ENCODE data around the gene INO80E. TPM values are rescaled to one million over a fixed set of nuclear protein-coding genes. Genes with fewer than 3 reads are reported as not detected.

The INO80E gene
- total and polyA plus RNA-seq, 2 donors (not counting 1 experiment from before 2014, with no cell fraction given), result 103 to 113 TPM

- H3K27me3 Mint-ChIP-seq, result no peaks in the 10 kb centered on the region
- Histone ChIP-seq H3K4me2 (replicated peaks; ENCODE audit: low read depth, low read length, poor library complexity, severe bottlenecking) (peak within 1 kb of the TSS; percentile 98), H3K4me1 (ENCODE audit: control insufficient read depth in 2 of 2, insufficient read depth in 2 of 2, low read length in 2 of 2) (peaks cover 31 to 38% of the 10 kb centered on the region in 2 donors), H3K27ac (ENCODE audit: low read length in 2 of 2) (peak within 1 kb of the TSS; percentile 73 to 79), H3K9me3 (ENCODE audit: control extremely low read depth in 1 of 3, control insufficient read depth in 2 of 3, insufficient read depth in 1 of 3, low read length in 2 of 3) (no peaks in the 10 kb centered on the region), H3K9ac (ENCODE audit: low read length) (peak within 1 kb of the TSS; percentile 90), H4K20me1 (ENCODE audit: control insufficient read depth, insufficient read depth, low read length, poor library complexity, severe bottlenecking) (peaks cover 16% of the 10 kb centered on the region), H2AFZ (ENCODE audit: insufficient read depth, low read depth, low read length, poor library complexity, severe bottlenecking) (peak within 1 kb of the TSS; percentile 99), H3K4me3 (ENCODE audit: control extremely low read depth in 1 of 5, extremely low read depth in 1 of 5, insufficient read depth in 1 of 5, low read depth in 2 of 5, low read length in 4 of 5) (peak within 1 kb of the TSS; percentile 79 to 100 (median 99)), H3K79me2 (ENCODE audit: control insufficient read depth, insufficient read depth, low read length) (peaks cover 41% of the 10 kb centered on the region), H3K27me3 (replicated peaks in 1 of 4; ENCODE audit: control extremely low read depth in 1 of 4, control insufficient read depth in 3 of 4, insufficient read depth in 4 of 4, low read length in 3 of 4) (no peaks in the 10 kb centered on the region), H3K36me3 (replicated peaks in 1 of 2; ENCODE audit: control extremely low read depth in 1 of 2, control insufficient read depth in 1 of 2, extremely low read depth in 1 of 2, insufficient read depth in 2 of 2, low read length in 1 of 2) (peaks cover 2 to 14% of the 10 kb centered on the region in 2 experiments)
- peak within 1 kb of the TSS; percentile 94 for H3K27ac Mint-ChIP-seq
- no peaks in the 10 kb centered on the region for H3K9me3 Mint-ChIP-seq (ENCODE audit: insufficient read depth)
- ChIA-PET POLR2A (interaction anchor here (0.6 to 1.5 kb wide), 9 partner anchors 12 to 775 kb away, joined by 3 to 16 read pairs (median 4); partner anchors contain the start of genes HIRIP3, KCTD13, TBX6 and TMEM219), CTCF (interaction anchor here (0.7 to 2.0 kb wide), 10 partner anchors 10 to 227 kb away, joined by 3 to 14 read pairs (median 4); partner anchors contain the start of genes KCTD13 and TMEM219)
- peak; percentile 98 for DNase-seq
- no peak for TF ChIP-seq CTCF (IDR thresholded peaks at IDR 0.05)
- TF ChIP-seq EZH2 (IDR thresholded peaks at IDR 0.05; ENCODE audit: borderline replicate concordance, insufficient read depth, low read depth, low read length, poor library complexity, severe bottlenecking), result no peak
- H3K4me1 Mint-ChIP-seq, result peaks cover 36% of the 10 kb centered on the region
- peak within 1 kb of the TSS; percentile 95 for H3K4me3 Mint-ChIP-seq
- 5% methylated on average over 75 of the region's 75 CpGs for WGBS (ENCODE audit: insufficient coverage)
- intact Hi-C loops (cut with micrococcal nuclease), result loop anchor here (1.0 to 5.0 kb wide), 9 partner anchors 11 to 724 kb away; partner anchors contain the start of genes ALDOA, CDIPT, FBRS and INO80E
- peak; percentile 99 for ATAC-seq (ENCODE audit: low read depth)
Observed at GRCh38 chr16:29973384-29974246, 22.4 kb upstream of the INO80E start, which contains the start of gene TAOK2. Gene TAOK2 (plus strand): TSS chr16:29973868. CDS start chr16:29977773, 3,905 bp downstream.
